GM18517 (cell line): Measurements from ENCODE around the gene GDF11.

Experiments used
- ATAC-seq: cut with Tn5 transposase; IDR thresholded peaks from one replicate; pipeline ENCODE4 v1.9.1; 2021; ENCODE audit warnings: mild to moderate bottlenecking, moderate library complexity; ENCODE audit not compliant: unreplicated experiment

Gene GDF11

DNA sequence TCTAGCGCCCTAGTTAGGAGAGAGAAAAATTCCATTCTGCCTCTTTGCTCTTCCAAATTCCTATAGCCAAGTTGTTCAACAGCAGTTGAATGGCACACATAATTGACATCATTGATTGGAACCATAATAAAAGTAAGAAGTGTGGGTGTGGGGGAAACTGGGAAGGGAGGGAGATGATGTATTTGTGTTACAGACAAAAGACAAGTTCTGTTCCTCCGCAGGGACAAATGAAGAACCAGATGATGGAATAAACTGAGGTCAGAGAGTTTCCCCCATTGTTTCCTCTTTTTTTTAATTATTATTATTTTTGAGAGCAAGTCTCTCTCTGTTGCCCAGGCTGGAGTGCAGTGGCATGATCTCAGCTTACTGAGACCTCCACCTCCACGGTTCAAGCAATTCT, 34.9 kb downstream of the GDF11 start:
- no peak for ATAC-seq

GRCh38 chr12:55780685-55781084, 37.8 kb downstream of the GDF11 start:
- ATAC-seq, result no peak

DNA sequence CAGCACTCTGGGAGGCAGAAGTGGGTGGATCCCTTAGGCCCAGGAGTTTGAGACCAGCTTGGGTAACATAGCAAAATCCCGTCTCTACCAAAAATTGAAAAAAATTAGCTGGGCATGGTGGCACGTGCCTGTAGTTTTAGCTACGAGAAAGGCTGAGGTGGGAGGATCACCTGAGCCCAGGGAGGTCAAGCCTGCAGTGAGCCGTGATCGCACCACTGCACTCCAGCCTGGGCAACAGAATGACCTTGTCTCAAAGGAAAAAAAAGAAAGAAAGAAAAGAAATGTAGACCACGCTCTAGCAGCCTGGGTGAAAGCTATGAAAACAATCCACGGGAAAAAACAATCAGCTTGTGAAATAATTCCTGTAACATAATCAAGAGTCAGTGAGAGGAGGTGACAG, 45.6 kb downstream of the GDF11 start:
- no peak for ATAC-seq

DNA sequence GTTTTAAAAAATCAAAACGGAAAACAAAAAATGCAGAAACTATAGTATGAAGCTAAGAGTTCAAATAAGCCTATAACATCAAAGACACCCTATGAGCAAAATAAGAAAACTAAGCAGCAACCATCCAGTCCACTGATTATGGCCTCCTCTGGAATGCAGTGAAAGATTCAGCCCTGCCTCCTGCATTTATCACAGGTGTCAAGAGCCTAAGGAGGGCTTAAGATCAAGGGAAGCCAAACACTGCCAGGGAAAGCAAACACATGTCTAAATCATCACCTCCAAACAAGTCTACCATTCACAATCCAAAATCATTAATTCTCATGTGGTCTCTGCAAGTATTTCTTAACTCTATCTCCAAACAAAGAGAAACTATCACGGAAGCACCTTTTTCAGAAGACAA, 46.2 kb downstream of the GDF11 start:
- no peak for ATAC-seq

DNA sequence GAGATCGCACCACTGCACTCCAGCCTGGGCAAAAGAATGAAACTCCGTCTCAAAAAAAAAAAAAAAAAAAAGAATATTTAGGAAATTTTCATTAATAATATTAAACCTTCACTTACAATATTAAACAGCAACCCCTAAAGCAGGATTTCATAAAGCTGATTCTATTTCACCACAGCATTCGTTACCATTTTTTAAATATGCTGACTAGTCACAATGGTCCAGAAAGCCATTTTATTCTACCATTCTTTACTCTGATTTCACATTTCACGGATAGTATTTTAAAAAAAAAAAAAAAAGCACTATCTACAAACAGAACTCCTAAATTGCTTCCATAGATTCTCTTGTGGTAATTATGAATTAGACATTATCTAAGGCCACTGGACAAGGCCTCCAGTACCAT, 47.0 kb downstream of the GDF11 start:
- no peak for ATAC-seq

DNA sequence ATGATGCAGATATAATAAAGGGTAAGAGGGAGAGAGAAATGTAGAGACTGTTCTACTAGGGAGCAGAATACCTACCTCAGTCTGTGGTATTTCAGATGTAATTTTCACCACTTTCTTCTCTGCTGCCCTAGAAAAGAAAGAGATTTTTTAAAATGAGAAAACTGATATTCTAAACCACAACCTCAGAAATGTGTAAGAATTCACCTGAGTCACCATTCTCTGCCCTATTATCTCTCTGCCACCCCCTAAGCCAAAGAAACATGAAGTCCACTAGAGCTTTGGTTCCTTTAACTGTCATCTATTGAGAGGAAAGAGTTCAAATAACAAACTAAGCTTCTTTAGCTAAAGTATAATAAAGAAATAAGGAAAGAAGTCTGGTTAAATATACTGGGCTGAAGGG, 53.0 kb downstream of the GDF11 start:
- no peak for ATAC-seq

- no peak for ATAC-seq
Observed at GRCh38 chr12:55797068-55797467, 54.1 kb downstream of the GDF11 start.

GRCh38 chr12:55797550-55797949, 54.6 kb downstream of the GDF11 start:
- ATAC-seq, result no peak
